GM23338 (cell line): ENCODE data around the gene NDUFS7. TPM values are rescaled to one million over a fixed set of nuclear protein-coding genes. Genes with fewer than 3 reads are reported as not detected.
A peak's percentile ranks its signal among the peaks of the same experiment; 100 is the strongest.

Source experiments
- ATAC-seq: fragments of 200-7000 bp; cut with Tn5 transposase; 3 replicates; pipeline ENCODE4 v1.9.1; 2020
- DNase-seq: peaks from one replicate; pipeline ENCODE4 v3.0.0-alpha.2; 2015; ENCODE audit warnings: low spot score
- H2AFZ ChIP-seq: fragments of 200-600 bp; sonication (generic); 2 replicates; pipeline ENCODE4 v1.8.0; 2016; ENCODE audit warnings: antibody characterized with exemption, mild to moderate bottlenecking, moderate library complexity
- H3F3A ChIP-seq: fragments of 200-600 bp; sonication (generic); replicated peaks from 2 replicates; pipeline ENCODE4 v1.8.0; 2017; ENCODE audit warnings: antibody characterized with exemption, mixed run types, low read depth
- H3K27ac ChIP-seq: fragments of 200-600 bp; sonication (generic); 2 replicates; pipeline ENCODE4 v1.6.1; 2016; ENCODE audit warnings: low read depth
- H3K27me3 ChIP-seq: fragments of 200-600 bp; sonication (generic); 2 replicates; pipeline ENCODE4 v1.8.0; 2016; ENCODE audit warnings: mild to moderate bottlenecking, mixed run types, moderate library complexity; ENCODE audit not compliant: insufficient read depth
- H3K36me3 ChIP-seq: fragments of 200-600 bp; sonication (generic); 2 replicates; pipeline ENCODE4 v1.8.0; 2016; ENCODE audit warnings: mild to moderate bottlenecking; ENCODE audit not compliant: insufficient read depth
- H3K4me1 ChIP-seq: fragments of 200-600 bp; sonication (generic); 2 replicates; pipeline ENCODE4 v1.8.0; 2016; ENCODE audit warnings: mild to moderate bottlenecking, moderate library complexity; ENCODE audit not compliant: insufficient read depth
- H3K4me2 ChIP-seq: fragments of 200-600 bp; sonication (generic); 2 replicates; pipeline ENCODE4 v1.7.1; 2017; ENCODE audit warnings: mixed run types
- H3K4me3 ChIP-seq: fragments of 200-600 bp; sonication (generic); 2 replicates; pipeline ENCODE4 v1.6.1; 2016; ENCODE audit warnings: mixed run types
- H3K79me2 ChIP-seq: fragments of 200-600 bp; sonication (generic); replicated peaks from 2 replicates; pipeline ENCODE4 v1.8.0; 2017; ENCODE audit warnings: mild to moderate bottlenecking; ENCODE audit not compliant: insufficient read depth
- H3K9me2 ChIP-seq: fragments of 200-600 bp; sonication (generic); 2 replicates; pipeline ENCODE4 v1.8.0; 2017; ENCODE audit not compliant: insufficient read depth
- H4K20me1 ChIP-seq: fragments of 200-600 bp; sonication (generic); replicated peaks from 2 replicates; pipeline ENCODE4 v1.8.0; 2017; ENCODE audit warnings: mild to moderate bottlenecking; ENCODE audit not compliant: insufficient read depth
- H3K27ac Mint-ChIP-seq: 2 replicates; pipeline ENCODE4 v1.8.0; 2020; ENCODE audit warnings: inconsistent platforms, mild to moderate bottlenecking, moderate library complexity, mixed read lengths
- H3K27me3 Mint-ChIP-seq: 3 replicates; pipeline ENCODE4 v1.8.0; 2022; ENCODE audit warnings: low read depth, mild to moderate bottlenecking, moderate library complexity, mixed read lengths, inconsistent platforms; ENCODE audit not compliant: insufficient read depth, poor library complexity
- H3K36me3 Mint-ChIP-seq: 3 replicates; pipeline ENCODE4 v1.8.0; 2021; ENCODE audit warnings: low read depth, mild to moderate bottlenecking, inconsistent platforms, moderate library complexity, mixed read lengths
- H3K4me1 Mint-ChIP-seq: 3 replicates; pipeline ENCODE4 v1.8.0; 2020; ENCODE audit warnings: mild to moderate bottlenecking, inconsistent platforms, mixed read lengths
- H3K4me3 Mint-ChIP-seq: 3 replicates; pipeline ENCODE4 v1.8.0; 2021; ENCODE audit warnings: moderate library complexity, mild to moderate bottlenecking, inconsistent platforms, mixed read lengths
- H3K9me3 Mint-ChIP-seq: 3 replicates; pipeline ENCODE4 v1.8.0; 2020; ENCODE audit warnings: moderate library complexity, mild to moderate bottlenecking, inconsistent platforms, mixed read lengths
- CREB1 ChIP-seq: fragments of 250-450 bp; sonication (Bioruptor Pico); IDR thresholded peaks from 2 replicates; pipeline ENCODE4 v1.5.0; 2020; ENCODE audit warnings: low read depth, mild to moderate bottlenecking, moderate library complexity
- CTCF ChIP-seq, 2 experiments: fragments of 200-600 bp in 1 of 2; sonication (generic) in 1 of 2; conservative IDR thresholded peaks; 2 replicates each; pipeline versions ENCODE4 v1.5.1 to v1.6.1; 2016 to 2017; ENCODE audit warnings: antibody characterized with exemption in 2 of 2, low read depth in 2 of 2, mild to moderate bottlenecking in 2 of 2, moderate library complexity in 1 of 2
- ETS1 ChIP-seq: IDR thresholded peaks from 2 replicates; pipeline ENCODE4 v1.6.1; 2016; ENCODE audit warnings: antibody characterized with exemption
- EZH2 ChIP-seq: fragments of 200-600 bp; sonication (generic); IDR thresholded peaks from one replicate; pipeline ENCODE4 v1.8.0; 2017; ENCODE audit warnings: antibody characterized with exemption, mild to moderate bottlenecking, low read depth; ENCODE audit not compliant: unreplicated experiment
- EZH2phosphoT487 ChIP-seq: fragments of 200-600 bp; sonication (generic); IDR thresholded peaks from one replicate; pipeline ENCODE4 v1.8.1; 2018; ENCODE audit warnings: antibody characterized with exemption; ENCODE audit not compliant: unreplicated experiment
- JUNB ChIP-seq: IDR thresholded peaks from one replicate; pipeline ENCODE4 v1.6.1; 2016; ENCODE audit warnings: antibody characterized with exemption; ENCODE audit not compliant: unreplicated experiment
- NANOG ChIP-seq: IDR thresholded peaks from 2 replicates; pipeline ENCODE4 v1.6.1; 2016; ENCODE audit warnings: antibody characterized with exemption, borderline replicate concordance
- POLR2AphosphoS5 ChIP-seq: IDR thresholded peaks from 2 replicates; pipeline ENCODE4 v1.6.1; 2016; ENCODE audit warnings: antibody characterized with exemption, low read depth
- REST ChIP-seq: IDR thresholded peaks from one replicate; pipeline ENCODE4 v1.6.1; 2018; ENCODE audit warnings: antibody characterized with exemption; ENCODE audit not compliant: unreplicated experiment
- STAT1 ChIP-seq: IDR thresholded peaks from one replicate; pipeline ENCODE4 v1.6.1; 2016; ENCODE audit warnings: antibody characterized with exemption; ENCODE audit not compliant: unreplicated experiment
- ZNF114 ChIP-seq: fragments of 250-450 bp; sonication (Bioruptor Pico); IDR thresholded peaks from 2 replicates; pipeline ENCODE4 v1.5.0; 2020; ENCODE audit warnings: mild to moderate bottlenecking, moderate library complexity
- ZNF331 ChIP-seq: fragments of 250-450 bp; sonication (Bioruptor Pico); IDR thresholded peaks from 2 replicates; pipeline ENCODE4 v1.5.0; 2020; ENCODE audit warnings: low read depth, mild to moderate bottlenecking, moderate library complexity
- ZNF462 ChIP-seq: fragments of 250-450 bp; sonication (Bioruptor Pico); IDR thresholded peaks from 2 replicates; pipeline ENCODE4 v1.5.0; 2020; ENCODE audit warnings: mild to moderate bottlenecking, moderate library complexity
- polyA plus RNA-seq: library from polyadenylated mRNA; unstranded; fragments of >200 nt; fragmentation: Nextera tagmentation; extraction: Ambion mirVana; gene quantifications from 2 replicates; pipeline ENCODE4 v1.2.1, GENCODE V29; 2016
- total RNA-seq: library from RNA; depleted of rRNA; stranded (reverse); fragments of >200 nt; shearing (Covaris generic); gene quantifications from 2 replicates; pipeline ENCODE4 v1.2.3, GENCODE V29; 2014

Gene NDUFS7
- total and polyA plus RNA-seq, 2 experiments from 2014 or later, result 132 to 203 TPM

- no peaks in the 10 kb centered on the region for H3K9me2 ChIP-seq
- peaks cover 73% of the 10 kb centered on the region for H4K20me1 ChIP-seq
- TF ChIP-seq ZNF462 (CRISPR knock-in tag) (no peak), ETS1 (no peak), REST (no peak), ZNF331 (CRISPR knock-in tag) (no peak), CREB1 (CRISPR knock-in tag) (no peak), ZNF114 (CRISPR knock-in tag) (no peak), CTCF (conservative IDR thresholded peaks at IDR 0.05; ENCODE audit: low read depth in 2 of 2) (no peak), JUNB (no peak), EZH2 (no peak), NANOG (no peak), EZH2phosphoT487 (no peak), POLR2AphosphoS5 (no peak), STAT1 (no peak)
- peaks cover 11% of the 10 kb centered on the region for H3F3A ChIP-seq
- H3K36me3 ChIP-seq, result peaks cover 1% of the 10 kb centered on the region; the same call in 1 of the 2 replicates
- H3K4me3 ChIP-seq, result no peak overlapping the region
- H2AFZ ChIP-seq, result no peak overlapping the region
- H3K27ac ChIP-seq, result 0 out of 2 replicates have a peak overlapping the region, but pooled peaks have one; percentile 39
- Mint-ChIP-seq H3K27ac (0 out of 2 replicates have a peak overlapping the region, but pooled peaks have one; percentile 56), H3K27me3 (peaks cover 36% of the 10 kb centered on the region), H3K36me3 (peaks cover 45% of the 10 kb centered on the region), H3K4me3 (no peak overlapping the region; the same call in 2 of the 3 replicates), H3K4me1 (peaks cover 67% of the 10 kb centered on the region), H3K9me3 (no peaks in the 10 kb centered on the region)
- no peaks in the 10 kb centered on the region for H3K27me3 ChIP-seq
- peaks cover 38% of the 10 kb centered on the region for H3K4me1 ChIP-seq
- DNase-seq (no peak), ATAC-seq (no peak)
- H3K79me2 ChIP-seq, result peaks cover 100% of the 10 kb centered on the region
- H3K4me2 ChIP-seq, result no peak overlapping the region
These were observed 29.5 kb downstream of the NDUFS7 start for GRCh38 chr19:1412995-1413800.
